K562 treated with DMSO at 1 percent for 24 hours (cell line): Measurements from ENCODE around the gene CNMD. TPM values are rescaled to one million over a fixed set of nuclear protein-coding genes. Genes with fewer than 3 reads are reported as not detected.

Experiments
- total RNA-seq: library from RNA; unstranded; fragments of 300-600 nt; gene quantifications from 2 replicates; pipeline ENCODE4 v1.2.3, GENCODE V29; 2022; ENCODE audit warnings: low read depth; ENCODE audit not compliant: insufficient read depth

CNMD gene
- total RNA-seq, result not detected in 2 replicates

DNA sequence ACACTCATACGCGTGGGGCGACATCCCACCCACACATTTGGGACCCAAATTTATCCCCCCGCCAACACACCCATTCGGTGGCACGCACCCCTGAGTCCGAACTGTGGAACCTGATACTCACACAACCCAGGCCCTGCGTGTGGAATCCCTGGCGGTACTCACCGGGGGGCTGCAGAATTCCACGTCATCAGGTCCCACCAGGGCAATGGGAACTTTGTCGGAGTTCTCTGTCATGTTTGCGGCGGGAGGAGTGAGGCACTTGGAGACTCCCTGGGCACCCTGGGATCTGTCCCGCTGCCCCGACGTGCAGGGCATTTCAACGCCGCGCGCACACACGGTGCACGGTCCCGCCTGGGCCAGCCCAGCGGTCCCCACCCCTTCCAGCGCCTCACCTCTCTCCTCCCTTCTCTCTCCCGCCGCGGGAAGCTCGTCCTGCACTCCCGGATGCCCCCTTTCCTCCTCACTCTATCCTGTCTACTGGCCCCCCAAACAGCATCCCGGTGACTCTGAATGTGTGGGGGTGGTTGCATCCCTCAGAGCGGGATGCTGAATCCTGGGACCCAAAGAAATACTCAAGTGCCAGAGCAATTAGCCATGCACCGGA lies at the start of gene CNMD:
Gene CNMD, minus strand, starts transcription at position 353 of the 604 bp plus-strand sequence. Its CDS starts 119 bp downstream, at position 234.

Other genes with a start within 250 kb of the CNMD start
- 4.7 and 5.7 TPM in 2 replicates for gene HNRNPA1L2, start 97.4 kb downstream of the CNMD start, total RNA-seq
- 32.7 and 37.3 TPM in 2 replicates for gene SUGT1, start 87.0 kb downstream of the CNMD start, total RNA-seq
- gene PCDH8, start 108.8 kb upstream of the CNMD start, total RNA-seq, result 0.58 TPM in 1 of 2 replicates, not detected in the other